Calu3 (cell line): Measurements from ENCODE around the gene SCO2. TPM values are rescaled to one million over a fixed set of nuclear protein-coding genes. Genes with fewer than 3 reads are reported as not detected.

ENCODE experiments used
- BruUV-seq: library from RNA; stranded (reverse); fragments of 400-500 nt; replicated peaks from 2 replicates; lab custom pipeline; 2021; lab: Mats Ljungman, UMichigan
- CTCF ChIA-PET: fragments of 300-600 bp; sonication (Branson Sonifier 250); formaldehyde crosslinking; loops from one replicate; lab custom pipeline; 2022; ENCODE audit warnings: antibody characterized with exemption; lab: Charles Lee
- DNase-seq: peaks from one replicate; pipeline ENCODE4 v3.0.0; 2022
- H3K27ac Mint-ChIP-seq: one replicate; pipeline ENCODE4 v1.8.0; 2022; ENCODE audit warnings: mixed read lengths; ENCODE audit not compliant: unreplicated experiment
- H3K27me3 Mint-ChIP-seq: one replicate; pipeline ENCODE4 v1.8.0; 2022; ENCODE audit warnings: mixed read lengths; ENCODE audit not compliant: unreplicated experiment
- H3K36me3 Mint-ChIP-seq: one replicate; pipeline ENCODE4 v1.8.0; 2022; ENCODE audit warnings: mild to moderate bottlenecking, moderate library complexity, mixed read lengths; ENCODE audit not compliant: insufficient read depth, unreplicated experiment
- H3K4me1 Mint-ChIP-seq: one replicate; pipeline ENCODE4 v1.8.0; 2022; ENCODE audit warnings: mild to moderate bottlenecking, low read depth, mixed read lengths; ENCODE audit not compliant: unreplicated experiment
- H3K4me3 Mint-ChIP-seq: one replicate; pipeline ENCODE4 v1.8.0; 2022; ENCODE audit warnings: mild to moderate bottlenecking, low read depth, moderate library complexity, mixed read lengths; ENCODE audit not compliant: unreplicated experiment
- H3K9me3 Mint-ChIP-seq: one replicate; pipeline ENCODE4 v1.8.0; 2022; ENCODE audit warnings: low read depth, mixed read lengths; ENCODE audit not compliant: unreplicated experiment
- CTCF ChIP-seq: fragments of 200-600 bp; IDR thresholded peaks from one replicate; pipeline ENCODE4 v1.8.0; 2022; ENCODE audit warnings: antibody characterized with exemption; ENCODE audit not compliant: unreplicated experiment
- intact Hi-C: fragments of 100-400 bp; cut with micrococcal nuclease; formaldehyde crosslinking; loops from one replicate; pipeline ENCODE4 v1.10.0; 2022; ENCODE audit not compliant: unreplicated experiment
- total RNA-seq: library from RNA; stranded (reverse); gene quantifications from 2 replicates; pipeline ENCODE4 v1.2.3, GENCODE V29; 2022

The SCO2 gene
- total RNA-seq, 1 experiment from 2014 or later = 3.6 TPM

- intact Hi-C loops = no loop called here
- no peak for DNase-seq
- no peak for TF ChIP-seq CTCF
- CTCF ChIA-PET = interaction anchor here (0.7 to 2.2 kb wide), 9 partner anchors 18 to 288 kb away, joined by 3 to 19 read pairs (median 6); partner anchors contain the start of genes ARSA, KLHDC7B, LMF2 and NCAPH2
- Mint-ChIP-seq H3K4me1 (peaks cover 9% of the 10 kb centered on the region), H3K9me3 (no peaks in the 10 kb centered on the region), H3K4me3 (peak overlapping the region; percentile 92), H3K27ac (peak overlapping the region; percentile 80), H3K36me3 (peaks cover 25% of the 10 kb centered on the region), H3K27me3 (no peaks in the 10 kb centered on the region)
- no TSS peak for BruUV-seq
Measured at GRCh38 chr22:50563413-50564160, 38.2 kb upstream of the SCO2 start.

GRCh38 chr22:50562523-50563412 lies 37.4 kb upstream of the SCO2 start, which contains the start of gene SYCE3:
Gene SYCE3, minus strand, starts transcription at chr22:50562919. Its CDS starts 6,514 bp downstream, at chr22:50556405.
- DNase-seq = peak; percentile 99
- Mint-ChIP-seq H3K4me1 (peaks cover 9% of the 10 kb centered on the region), H3K4me3 (peak within 1 kb of the TSS; percentile 92), H3K9me3 (no peaks in the 10 kb centered on the region), H3K27me3 (no peaks in the 10 kb centered on the region), H3K27ac (peak within 1 kb of the TSS; percentile 80), H3K36me3 (peaks cover 22% of the 10 kb centered on the region)
- TSS peak; percentile 85 for BruUV-seq
- intact Hi-C loops = no loop called here
- CTCF ChIA-PET = interaction anchor here (0.6 to 2.2 kb wide), 9 partner anchors 11 to 65 kb away, joined by 3 to 19 read pairs (median 6); partner anchors contain the start of genes ARSA, KLHDC7B, LMF2 and NCAPH2
- TF ChIP-seq CTCF = peak; percentile 95

- Mint-ChIP-seq H3K36me3 (peaks cover 22% of the 10 kb centered on the region), H3K27ac (peak overlapping the region; percentile 75), H3K4me1 (peaks cover 9% of the 10 kb centered on the region), H3K9me3 (no peaks in the 10 kb centered on the region), H3K4me3 (peak overlapping the region; percentile 56), H3K27me3 (no peaks in the 10 kb centered on the region)
- CTCF ChIA-PET = no interaction called here
- TF ChIP-seq CTCF = no peak
- BruUV-seq = no TSS peak
- intact Hi-C loops = no loop called here
- no peak for DNase-seq
Measured at GRCh38 chr22:50561401-50562358, 36.3 kb upstream of the SCO2 start.
